Measurements from ENCODE around the gene FBF1.

DNA sequence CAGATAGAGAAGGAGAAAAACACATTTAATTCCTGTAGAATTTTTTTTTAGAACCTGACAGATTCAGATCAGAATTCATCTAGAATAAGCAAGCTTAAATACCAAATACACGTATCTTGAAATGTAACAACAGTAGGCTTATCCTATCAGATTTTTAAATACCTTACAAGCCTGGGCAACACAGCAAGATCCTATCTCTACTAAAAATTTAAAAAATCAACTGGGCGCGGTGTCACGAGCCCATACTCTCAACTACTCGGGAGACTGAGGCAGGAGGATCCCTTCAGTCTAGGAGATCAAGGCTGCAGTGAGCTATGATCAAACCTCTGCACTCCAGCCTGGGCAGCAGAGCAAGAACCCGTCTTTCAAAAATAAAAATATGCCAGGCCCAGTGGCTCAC, 24.6 kb upstream of the FBF1 start:
- TF ChIP-seq, protein P1, sequence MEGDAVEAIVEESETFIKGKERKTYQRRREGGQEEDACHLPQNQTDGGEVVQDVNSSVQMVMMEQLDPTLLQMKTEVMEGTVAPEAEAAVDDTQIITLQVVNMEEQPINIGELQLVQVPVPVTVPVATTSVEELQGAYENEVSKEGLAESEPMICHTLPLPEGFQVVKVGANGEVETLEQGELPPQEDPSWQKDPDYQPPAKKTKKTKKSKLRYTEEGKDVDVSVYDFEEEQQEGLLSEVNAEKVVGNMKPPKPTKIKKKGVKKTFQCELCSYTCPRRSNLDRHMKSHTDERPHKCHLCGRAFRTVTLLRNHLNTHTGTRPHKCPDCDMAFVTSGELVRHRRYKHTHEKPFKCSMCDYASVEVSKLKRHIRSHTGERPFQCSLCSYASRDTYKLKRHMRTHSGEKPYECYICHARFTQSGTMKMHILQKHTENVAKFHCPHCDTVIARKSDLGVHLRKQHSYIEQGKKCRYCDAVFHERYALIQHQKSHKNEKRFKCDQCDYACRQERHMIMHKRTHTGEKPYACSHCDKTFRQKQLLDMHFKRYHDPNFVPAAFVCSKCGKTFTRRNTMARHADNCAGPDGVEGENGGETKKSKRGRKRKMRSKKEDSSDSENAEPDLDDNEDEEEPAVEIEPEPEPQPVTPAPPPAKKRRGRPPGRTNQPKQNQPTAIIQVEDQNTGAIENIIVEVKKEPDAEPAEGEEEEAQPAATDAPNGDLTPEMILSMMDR (optimal IDR thresholded peaks at IDR 0.05 in 1 of 3, IDR thresholded peaks at IDR 0.05 in 1 of 3, conservative IDR thresholded peaks at IDR 0.05 in 1 of 3; ENCODE audit: extremely low read depth in 1 of 3, insufficient read depth in 2 of 3, low read length in 3 of 3): no peak
- TF ChIP-seq EZH2 (IDR thresholded peaks at IDR 0.05; ENCODE audit: low read length): no peak

All from keratinocyte (primary cell).